Measurements from ENCODE around the gene DOCK3. TPM values are rescaled to one million over a fixed set of nuclear protein-coding genes. Genes with fewer than 3 reads are reported as not detected.
"Not testable (repeated sequence)": the region's sequence is repeated elsewhere in the genome, so short reads cannot be mapped to it uniquely, and the experiment has no call there.

Gene DOCK3
- total RNA-seq, 5 donors from 2014 or later (not counting 1 experiment from before 2014, with no cell fraction given): 2.0 to 3.2 (median 2.6) TPM

DNA sequence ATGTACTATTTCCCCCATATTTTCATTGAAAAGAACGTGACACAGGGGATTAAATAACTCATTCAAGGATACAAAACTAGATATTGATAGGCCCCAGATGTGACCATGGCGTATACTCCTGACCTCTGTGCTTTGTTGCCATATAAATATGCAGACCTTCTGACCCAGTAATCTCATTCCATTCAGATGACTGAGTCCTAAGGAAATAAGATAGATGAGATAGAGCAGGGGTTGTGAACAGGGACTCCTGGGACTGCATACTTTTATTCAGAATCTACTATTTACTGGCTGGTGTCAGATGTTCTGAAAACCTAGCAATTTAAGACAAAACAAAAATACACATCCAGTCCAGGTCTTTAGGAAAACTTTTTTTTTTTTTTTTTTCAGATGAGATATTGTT is 571.1 kb downstream of the DOCK3 start:
- CTCF ChIA-PET: interaction anchor here in 1 of 2 donors (0.5 kb wide), 1 partner anchor 420 kb away, joined by 3 read pairs; no protein-coding TSS in a partner anchor
- ATAC-seq (replicated peaks in 1 of 4): no peak
- Histone ChIP-seq H3K9me3 (no peaks in the 10 kb centered on the region), H3K4me3 (ENCODE audit: control insufficient read depth in 1 of 2, extremely low read depth in 1 of 2, low read length in 1 of 2) (no peak overlapping the region), H3K27me3 (replicated peaks in 1 of 2; ENCODE audit: control insufficient read depth in 2 of 2, extremely low read depth in 1 of 2, insufficient read depth in 2 of 2, low read length in 1 of 2) (no peaks in the 10 kb centered on the region), H3K4me1 (ENCODE audit: control insufficient read depth in 1 of 2, extremely low read depth in 1 of 2, insufficient read depth in 2 of 2, low read length in 2 of 2) (no peaks in the 10 kb centered on the region), H3K36me3 (ENCODE audit: control insufficient read depth in 2 of 2, extremely low read depth in 1 of 2, insufficient read depth in 1 of 2, low read length in 1 of 2) (no peaks in the 10 kb centered on the region), H3K27ac (ENCODE audit: low read length) (no peak overlapping the region)
- Mint-ChIP-seq H3K36me3 (peaks cover 4% of the 10 kb centered on the region), H3K9me3 (no peaks in the 10 kb centered on the region), H3K4me3 (no peak overlapping the region), H3K4me1 (peaks cover 0 to 6% (median 3%) of the 10 kb centered on the region in 3 donors), H3K27me3 (no peaks in the 10 kb centered on the region), H3K27ac (no peak overlapping the region)
- DNase-seq: no peak
- POLR2A ChIA-PET: no interaction called here
- WGBS (ENCODE audit: insufficient coverage): no CpG with 5 or more reads among the region's 2 CpGs

GRCh38 chr3:51257870-51258269 is 583.1 kb downstream of the DOCK3 start:
- no peak for DNase-seq
- Mint-ChIP-seq H3K36me3 (peaks cover 7% of the 10 kb centered on the region), H3K4me1 (peaks cover 0 to 8% (median 0%) of the 10 kb centered on the region in 3 donors), H3K27me3 (peaks cover 0 to 10% of the 10 kb centered on the region in 2 donors), H3K27ac (no peak overlapping the region), H3K9me3 (peaks cover 0 to 20% (median 16%) of the 10 kb centered on the region in 3 donors), H3K4me3 (no peak overlapping the region)
- no peaks in the 10 kb centered on the region for H3K36me3 ChIP-seq (ENCODE audit: control insufficient read depth in 2 of 2, extremely low read depth in 1 of 2, insufficient read depth in 1 of 2, low read length in 1 of 2)
- POLR2A ChIA-PET: no interaction called here
- CTCF ChIA-PET: no interaction called here
- no peaks in the 10 kb centered on the region for H3K4me1 ChIP-seq (ENCODE audit: control insufficient read depth in 1 of 2, extremely low read depth in 1 of 2, insufficient read depth in 2 of 2, low read length in 2 of 2)
- no peak overlapping the region for H3K4me3 ChIP-seq (ENCODE audit: control insufficient read depth in 1 of 2, extremely low read depth in 1 of 2, low read length in 1 of 2)
- ATAC-seq (replicated peaks in 1 of 4): no peak
- H3K27me3 ChIP-seq (replicated peaks in 1 of 2; ENCODE audit: control insufficient read depth in 2 of 2, extremely low read depth in 1 of 2, insufficient read depth in 2 of 2, low read length in 1 of 2): peaks cover 0 to 11% of the 10 kb centered on the region in 2 experiments
- H3K27ac ChIP-seq (ENCODE audit: low read length): no peak overlapping the region
- no peaks in the 10 kb centered on the region for H3K9me3 ChIP-seq
- 80% methylated on average over 1 of the region's 1 CpG for WGBS (ENCODE audit: insufficient coverage)

DNA sequence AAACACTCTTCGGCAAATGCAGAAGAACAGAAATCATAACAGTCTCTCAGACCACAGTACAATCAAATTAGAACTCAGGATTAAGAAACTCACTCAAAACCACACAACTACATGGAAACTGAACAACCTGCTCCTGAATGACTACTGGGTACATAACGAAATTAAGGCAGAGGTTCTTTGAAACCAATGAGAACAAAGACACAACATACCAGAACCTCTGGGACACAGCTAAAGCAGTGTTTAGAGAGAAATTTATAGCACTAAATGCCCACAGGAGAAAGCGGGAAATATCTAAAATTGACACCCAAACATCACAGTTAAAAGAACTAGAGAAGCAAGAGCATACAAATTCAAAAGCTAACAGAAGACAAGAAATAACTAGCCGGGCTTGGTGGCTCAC is 589.4 kb downstream of the DOCK3 start:
- POLR2A ChIA-PET; H3K4me3 ChIP-seq (ENCODE audit: control insufficient read depth in 1 of 2, extremely low read depth in 1 of 2, low read length in 1 of 2); H3K36me3 ChIP-seq (ENCODE audit: control insufficient read depth in 2 of 2, extremely low read depth in 1 of 2, insufficient read depth in 1 of 2, low read length in 1 of 2); DNase-seq; H3K4me1 ChIP-seq (ENCODE audit: control insufficient read depth in 1 of 2, extremely low read depth in 1 of 2, insufficient read depth in 2 of 2, low read length in 2 of 2); H3K27ac ChIP-seq (ENCODE audit: low read length); CTCF ChIA-PET; H3K27ac Mint-ChIP-seq; H3K9me3 ChIP-seq; H3K4me3 Mint-ChIP-seq; ATAC-seq (replicated peaks in 1 of 4); H3K27me3 Mint-ChIP-seq: not testable (repeated sequence)
- peaks cover 0 to 11% of the 10 kb centered on the region in 2 experiments for H3K27me3 ChIP-seq (replicated peaks in 1 of 2; ENCODE audit: control insufficient read depth in 2 of 2, extremely low read depth in 1 of 2, insufficient read depth in 2 of 2, low read length in 1 of 2)
- Mint-ChIP-seq H3K36me3 (peaks cover 13% of the 10 kb centered on the region), H3K4me1 (peaks cover 3 to 16% (median 4%) of the 10 kb centered on the region in 3 donors), H3K9me3 (peaks cover 5 to 14% (median 6%) of the 10 kb centered on the region in 3 donors)
- no CpG with 5 or more reads among the region's 4 CpGs for WGBS (ENCODE audit: insufficient coverage)

- H3K4me3 ChIP-seq (ENCODE audit: control insufficient read depth in 1 of 2, extremely low read depth in 1 of 2, low read length in 1 of 2): no peak overlapping the region
- H3K36me3 Mint-ChIP-seq: peaks cover 3% of the 10 kb centered on the region
- H3K27me3 Mint-ChIP-seq: no peaks in the 10 kb centered on the region
- DNase-seq (no peak), ATAC-seq (replicated peaks in 1 of 4) (no peak)
- no peaks in the 10 kb centered on the region for H3K9me3 ChIP-seq
- no peak overlapping the region for H3K27ac ChIP-seq (ENCODE audit: low read length)
- peaks cover 22 to 30% of the 10 kb centered on the region in 2 experiments for H3K4me1 ChIP-seq (ENCODE audit: control insufficient read depth in 1 of 2, extremely low read depth in 1 of 2, insufficient read depth in 2 of 2, low read length in 2 of 2)
- H3K9me3 Mint-ChIP-seq: peaks cover 0 to 8% (median 5%) of the 10 kb centered on the region in 3 donors
- H3K36me3 ChIP-seq (ENCODE audit: control insufficient read depth in 2 of 2, extremely low read depth in 1 of 2, insufficient read depth in 1 of 2, low read length in 1 of 2): no peaks in the 10 kb centered on the region
- peaks cover 30 to 33% (median 32%) of the 10 kb centered on the region in 3 donors for H3K4me1 Mint-ChIP-seq
- POLR2A ChIA-PET: no interaction called here
- no peaks in the 10 kb centered on the region for H3K27me3 ChIP-seq (replicated peaks in 1 of 2; ENCODE audit: control insufficient read depth in 2 of 2, extremely low read depth in 1 of 2, insufficient read depth in 2 of 2, low read length in 1 of 2)
- H3K4me3 Mint-ChIP-seq: no peak overlapping the region
- no peak overlapping the region for H3K27ac Mint-ChIP-seq
- CTCF ChIA-PET: interaction anchor here in 1 of 2 donors (0.6 kb wide), 1 partner anchor 122 kb away, joined by 4 read pairs; no protein-coding TSS in a partner anchor
Measured at GRCh38 chr3:51268132-51268531, 593.4 kb downstream of the DOCK3 start.

- ATAC-seq (replicated peaks in 1 of 4) (no peak), DNase-seq (no peak)
- H3K27me3 Mint-ChIP-seq: no peaks in the 10 kb centered on the region
- H3K27me3 ChIP-seq (replicated peaks in 1 of 2; ENCODE audit: control insufficient read depth in 2 of 2, extremely low read depth in 1 of 2, insufficient read depth in 2 of 2, low read length in 1 of 2): no peaks in the 10 kb centered on the region
- H3K9me3 Mint-ChIP-seq: peaks cover 0 to 8% (median 5%) of the 10 kb centered on the region in 3 donors
- H3K9me3 ChIP-seq: no peaks in the 10 kb centered on the region
- no peak overlapping the region for H3K4me3 Mint-ChIP-seq
- ChIA-PET POLR2A (no interaction called here), CTCF (no interaction called here)
- H3K4me1 Mint-ChIP-seq: peaks cover 39 to 46% (median 43%) of the 10 kb centered on the region in 3 donors
- no peaks in the 10 kb centered on the region for H3K36me3 Mint-ChIP-seq
- H3K27ac Mint-ChIP-seq: peak overlapping the region; percentile 9 to 98
- H3K4me1 ChIP-seq (ENCODE audit: control insufficient read depth in 1 of 2, extremely low read depth in 1 of 2, insufficient read depth in 2 of 2, low read length in 2 of 2): peaks cover 23 to 34% of the 10 kb centered on the region in 2 experiments
- H3K27ac ChIP-seq (ENCODE audit: low read length): no peak overlapping the region
- no peaks in the 10 kb centered on the region for H3K36me3 ChIP-seq (ENCODE audit: control insufficient read depth in 2 of 2, extremely low read depth in 1 of 2, insufficient read depth in 1 of 2, low read length in 1 of 2)
- no peak overlapping the region for H3K4me3 ChIP-seq (ENCODE audit: control insufficient read depth in 1 of 2, extremely low read depth in 1 of 2, low read length in 1 of 2)
Measured at GRCh38 chr3:51269466-51269865, 594.7 kb downstream of the DOCK3 start.

DNA sequence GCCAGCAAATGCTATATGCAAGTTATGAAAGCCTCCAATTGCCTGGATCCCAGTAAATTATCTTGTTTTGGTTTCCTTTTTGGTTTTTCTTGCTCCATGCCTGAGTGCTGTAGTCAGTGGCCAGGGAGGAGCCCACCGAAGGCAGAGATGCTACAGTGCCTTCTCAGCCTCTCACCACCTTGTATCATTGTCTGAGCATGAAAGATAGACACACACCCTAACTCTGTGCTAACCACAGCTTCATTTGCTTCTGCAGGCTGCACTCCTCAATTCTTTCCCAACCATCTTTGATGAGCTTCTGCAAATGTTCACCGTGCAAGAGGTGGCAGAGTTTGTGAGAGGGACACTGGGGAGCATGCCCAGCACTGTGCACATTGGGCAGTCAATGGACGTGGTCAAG is 595.8 kb downstream of the DOCK3 start:
- DNase-seq (peak in 1 of 35 experiments; percentile 13), ATAC-seq (replicated peaks in 1 of 4) (peak; percentile 64 to 73 (median 66))
- no peak overlapping the region for H3K27ac ChIP-seq (ENCODE audit: low read length)
- no peaks in the 10 kb centered on the region for H3K36me3 ChIP-seq (ENCODE audit: control insufficient read depth in 2 of 2, extremely low read depth in 1 of 2, insufficient read depth in 1 of 2, low read length in 1 of 2)
- Mint-ChIP-seq H3K4me1 (peaks cover 49 to 54% (median 52%) of the 10 kb centered on the region in 3 donors), H3K9me3 (peaks cover 0 to 8% (median 5%) of the 10 kb centered on the region in 3 donors), H3K4me3 (peak overlapping the region; percentile 34 to 80 (median 50)), H3K27me3 (no peaks in the 10 kb centered on the region), H3K36me3 (no peaks in the 10 kb centered on the region), H3K27ac (peak overlapping the region; percentile 98)
- ChIA-PET CTCF (interaction anchor here in 1 of 2 donors (0.7 kb wide), 1 partner anchor 299 kb away, joined by 3 read pairs; no protein-coding TSS in a partner anchor), POLR2A (no interaction called here)
- peaks cover 28 to 41% of the 10 kb centered on the region in 2 experiments for H3K4me1 ChIP-seq (ENCODE audit: control insufficient read depth in 1 of 2, extremely low read depth in 1 of 2, insufficient read depth in 2 of 2, low read length in 2 of 2)
- H3K4me3 ChIP-seq (ENCODE audit: control insufficient read depth in 1 of 2, extremely low read depth in 1 of 2, low read length in 1 of 2): peak overlapping the region in 1 of 2 donors; percentile 35
- 56% methylated on average over 2 of the region's 3 CpGs for WGBS (ENCODE audit: insufficient coverage)
- no peaks in the 10 kb centered on the region for H3K27me3 ChIP-seq (replicated peaks in 1 of 2; ENCODE audit: control insufficient read depth in 2 of 2, extremely low read depth in 1 of 2, insufficient read depth in 2 of 2, low read length in 1 of 2)
- H3K9me3 ChIP-seq: no peaks in the 10 kb centered on the region
